ENCODE measurements around the gene CADPS.

DNA sequence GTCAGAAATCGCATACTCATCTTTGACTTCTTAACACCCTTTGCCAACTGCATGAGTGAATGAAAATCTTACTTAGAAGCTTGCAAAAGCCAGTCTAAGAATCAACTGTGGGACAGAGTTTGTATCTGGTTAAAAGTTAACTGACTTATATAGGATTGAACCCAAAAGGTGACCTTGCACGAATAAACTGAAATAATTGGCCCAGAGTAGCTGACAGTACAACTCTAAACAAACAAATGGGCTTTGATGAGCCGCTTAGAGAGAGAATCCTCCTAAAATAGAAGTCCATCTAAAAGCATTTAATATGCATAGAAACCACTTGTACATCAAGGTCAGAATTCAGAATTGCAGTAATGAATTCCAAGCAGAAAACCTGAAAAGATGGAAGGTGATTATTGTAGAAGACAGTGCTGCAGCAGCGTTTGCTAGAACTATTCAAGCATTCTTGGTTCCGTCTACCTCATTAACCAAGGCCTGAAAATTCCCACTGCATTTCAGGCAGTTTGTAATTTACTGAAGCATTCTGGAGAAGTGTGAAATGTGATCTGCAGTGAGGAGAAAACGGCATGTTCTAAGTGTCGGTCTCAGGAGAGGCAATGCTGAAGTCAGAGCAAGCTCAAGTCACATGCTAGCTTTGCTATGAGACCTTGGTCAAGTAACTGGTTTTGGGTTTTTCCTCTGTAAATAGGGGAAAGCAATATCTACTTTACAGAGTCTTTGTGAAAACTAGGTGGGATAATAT, 103.7 kb downstream of the CADPS start:
- TF ChIP-seq, protein P1, sequence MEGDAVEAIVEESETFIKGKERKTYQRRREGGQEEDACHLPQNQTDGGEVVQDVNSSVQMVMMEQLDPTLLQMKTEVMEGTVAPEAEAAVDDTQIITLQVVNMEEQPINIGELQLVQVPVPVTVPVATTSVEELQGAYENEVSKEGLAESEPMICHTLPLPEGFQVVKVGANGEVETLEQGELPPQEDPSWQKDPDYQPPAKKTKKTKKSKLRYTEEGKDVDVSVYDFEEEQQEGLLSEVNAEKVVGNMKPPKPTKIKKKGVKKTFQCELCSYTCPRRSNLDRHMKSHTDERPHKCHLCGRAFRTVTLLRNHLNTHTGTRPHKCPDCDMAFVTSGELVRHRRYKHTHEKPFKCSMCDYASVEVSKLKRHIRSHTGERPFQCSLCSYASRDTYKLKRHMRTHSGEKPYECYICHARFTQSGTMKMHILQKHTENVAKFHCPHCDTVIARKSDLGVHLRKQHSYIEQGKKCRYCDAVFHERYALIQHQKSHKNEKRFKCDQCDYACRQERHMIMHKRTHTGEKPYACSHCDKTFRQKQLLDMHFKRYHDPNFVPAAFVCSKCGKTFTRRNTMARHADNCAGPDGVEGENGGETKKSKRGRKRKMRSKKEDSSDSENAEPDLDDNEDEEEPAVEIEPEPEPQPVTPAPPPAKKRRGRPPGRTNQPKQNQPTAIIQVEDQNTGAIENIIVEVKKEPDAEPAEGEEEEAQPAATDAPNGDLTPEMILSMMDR (IDR thresholded peaks at IDR 0.05), result no peak
- no peak for TF ChIP-seq POLR2A (IDR thresholded peaks at IDR 0.05)
